Dendritic cell treated with granulocyte-macrophage colony-stimulating factor and Interleukin-4, amounts not matched to agents 40 ng/mL and 50 ng/mL, for 4 days (primary cell): ENCODE results near the gene CNTNAP2.

ENCODE experiments used
- H3K27ac Mint-ChIP-seq: one replicate; pipeline ENCODE4 v1.8.0; 2022; ENCODE audit warnings: mild to moderate bottlenecking, mixed read lengths
- H3K27me3 Mint-ChIP-seq: one replicate; pipeline ENCODE4 v1.8.0; 2022; ENCODE audit warnings: mild to moderate bottlenecking, mixed read lengths
- H3K36me3 Mint-ChIP-seq: one replicate; pipeline ENCODE4 v1.8.0; 2022; ENCODE audit warnings: low read depth, mixed read lengths
- H3K4me1 Mint-ChIP-seq: one replicate; pipeline ENCODE4 v1.8.0; 2022; ENCODE audit warnings: low read depth, mixed read lengths
- H3K4me3 Mint-ChIP-seq: one replicate; pipeline ENCODE4 v1.8.0; 2022; ENCODE audit warnings: mild to moderate bottlenecking, moderate library complexity, mixed read lengths
- H3K9me3 Mint-ChIP-seq: one replicate; pipeline ENCODE4 v1.8.0; 2022; ENCODE audit warnings: mixed read lengths
- intact Hi-C: fragments of 100-400 bp; cut with micrococcal nuclease; formaldehyde crosslinking; loops from one replicate; pipeline ENCODE4 v1.15.0; 2022

CNTNAP2 gene

DNA sequence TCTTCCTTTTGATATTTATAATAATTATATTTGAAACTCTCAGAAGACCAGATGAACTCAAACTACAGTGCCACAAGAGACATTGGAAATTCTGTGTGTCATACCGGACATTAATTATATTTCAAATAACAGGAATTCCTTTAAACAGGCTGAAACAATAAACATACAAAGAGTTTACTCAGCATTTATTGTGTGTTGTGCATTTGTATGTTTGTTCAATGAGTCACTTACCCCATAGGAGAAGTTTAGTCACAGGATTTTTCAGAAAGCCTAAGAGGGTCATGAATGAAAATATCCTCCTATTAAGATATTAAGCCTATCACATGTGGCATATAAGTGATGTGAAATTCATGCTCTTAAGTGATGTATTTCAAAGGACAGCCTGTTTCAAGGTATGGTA lies 566.8 kb downstream of the CNTNAP2 start:
- Mint-ChIP-seq H3K4me1 (no peaks in the 10 kb centered on the region), H3K36me3 (no peaks in the 10 kb centered on the region), H3K27ac (no peak overlapping the region), H3K9me3 (no peaks in the 10 kb centered on the region), H3K4me3 (no peak overlapping the region), H3K27me3 (no peaks in the 10 kb centered on the region)
- intact Hi-C loops, result no loop called here

DNA sequence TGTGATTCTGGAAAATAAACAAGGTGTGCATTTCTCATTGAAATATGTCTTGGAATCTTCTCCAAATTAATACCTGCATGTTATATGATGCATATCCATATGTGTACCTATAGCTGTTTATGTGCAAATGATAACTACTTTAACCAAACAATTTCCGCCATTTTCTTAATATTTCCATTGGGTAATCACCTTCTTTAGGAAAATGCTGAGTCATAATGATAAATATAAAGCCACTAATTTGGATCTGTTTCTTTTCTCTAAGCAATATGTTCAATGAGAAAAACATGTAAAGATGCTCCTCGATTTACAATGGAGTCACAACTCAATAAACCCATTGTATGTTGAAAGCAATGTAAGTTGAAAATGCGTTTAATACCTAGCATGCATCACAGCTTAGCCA lies 574.4 kb downstream of the CNTNAP2 start:
- H3K4me1 Mint-ChIP-seq, result no peaks in the 10 kb centered on the region
- no peak overlapping the region for H3K4me3 Mint-ChIP-seq
- no peaks in the 10 kb centered on the region for H3K27me3 Mint-ChIP-seq
- no peaks in the 10 kb centered on the region for H3K9me3 Mint-ChIP-seq
- no peaks in the 10 kb centered on the region for H3K36me3 Mint-ChIP-seq
- H3K27ac Mint-ChIP-seq, result no peak overlapping the region
- intact Hi-C loops, result no loop called here

DNA sequence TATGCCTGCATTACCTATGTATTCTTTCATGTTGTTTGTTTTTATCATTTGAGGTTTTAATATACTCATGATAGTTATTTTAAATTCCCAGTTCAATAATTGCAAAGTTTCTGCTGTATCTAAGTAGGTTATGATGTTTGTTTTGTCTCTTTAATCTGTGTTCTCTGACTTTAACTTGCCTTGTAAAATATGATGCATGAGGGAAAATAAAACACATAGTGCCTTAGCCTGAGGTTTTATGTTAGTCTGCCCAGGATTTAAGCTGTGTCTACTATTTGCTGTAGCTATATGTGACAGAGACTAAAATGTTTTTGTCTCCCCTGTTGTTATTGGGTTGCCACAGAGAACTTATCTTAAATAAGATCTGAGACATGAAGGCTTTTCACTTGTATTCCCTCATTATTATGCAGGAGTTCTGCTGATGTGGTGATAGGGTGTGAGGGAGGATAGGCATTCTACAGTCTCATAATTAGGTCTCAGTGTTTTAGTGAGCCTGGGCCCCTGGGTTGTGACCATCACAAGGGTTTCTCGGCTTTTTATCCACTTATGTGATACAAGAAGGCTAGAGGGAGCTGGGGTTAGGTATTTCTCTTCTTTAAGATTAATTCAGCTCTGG lies 582.5 kb downstream of the CNTNAP2 start:
- Mint-ChIP-seq H3K9me3 (peaks cover 6% of the 10 kb centered on the region), H3K27me3 (no peaks in the 10 kb centered on the region), H3K27ac (no peak overlapping the region), H3K4me1 (no peaks in the 10 kb centered on the region), H3K4me3 (no peak overlapping the region), H3K36me3 (no peaks in the 10 kb centered on the region)
- intact Hi-C loops, result no loop called here

DNA sequence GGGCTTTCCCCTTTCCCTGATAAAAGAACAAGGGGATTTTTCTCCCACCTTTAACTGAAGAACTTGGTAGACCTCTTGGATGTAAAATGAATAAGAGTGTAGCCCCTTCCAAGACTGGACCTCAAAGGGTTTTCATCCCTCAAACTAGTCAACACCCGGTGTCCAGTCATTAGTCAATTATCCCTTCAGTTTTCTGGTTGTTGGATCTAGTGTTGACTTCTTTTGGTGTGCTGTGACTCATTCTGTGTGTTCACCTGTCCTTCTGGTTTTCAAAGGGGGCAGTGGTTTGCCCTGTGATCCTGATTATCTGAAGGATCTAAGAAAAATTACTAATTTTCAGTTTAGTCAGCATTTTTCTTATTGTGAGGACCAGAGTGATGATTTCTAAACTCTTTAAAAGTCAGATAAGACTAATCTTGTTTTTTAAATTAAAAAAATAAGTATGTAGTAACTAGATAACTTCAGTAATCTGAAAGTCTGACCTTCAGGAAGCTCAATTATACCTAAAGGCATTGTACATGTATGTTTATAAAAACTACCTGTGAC lies 583.5 kb downstream of the CNTNAP2 start:
- no peaks in the 10 kb centered on the region for H3K27me3 Mint-ChIP-seq
- intact Hi-C loops, result no loop called here
- peaks cover 7% of the 10 kb centered on the region for H3K9me3 Mint-ChIP-seq
- no peak overlapping the region for H3K4me3 Mint-ChIP-seq
- no peak overlapping the region for H3K27ac Mint-ChIP-seq
- H3K4me1 Mint-ChIP-seq, result no peaks in the 10 kb centered on the region
- H3K36me3 Mint-ChIP-seq, result no peaks in the 10 kb centered on the region

DNA sequence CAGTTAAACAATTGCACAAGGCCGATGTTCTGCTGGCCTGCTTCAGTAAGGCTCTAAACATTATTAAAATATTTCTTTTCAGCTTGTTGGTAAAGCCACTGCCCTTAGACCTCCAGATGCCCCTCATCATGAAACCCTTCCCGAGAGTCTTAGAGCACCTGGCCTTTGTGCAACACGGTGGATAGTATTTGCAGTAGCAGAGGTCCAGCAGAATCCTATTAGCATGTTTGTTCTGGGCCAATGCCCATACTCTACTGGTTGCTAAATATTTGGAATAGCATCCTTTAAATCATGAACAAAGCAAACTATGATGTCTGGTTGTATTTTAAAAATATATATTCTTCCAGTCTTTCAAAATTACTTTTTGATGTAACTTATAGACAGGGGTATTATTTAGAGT lies 584.6 kb downstream of the CNTNAP2 start:
- Mint-ChIP-seq H3K27ac (no peak overlapping the region), H3K4me1 (no peaks in the 10 kb centered on the region), H3K27me3 (no peaks in the 10 kb centered on the region), H3K9me3 (peaks cover 11% of the 10 kb centered on the region), H3K36me3 (no peaks in the 10 kb centered on the region), H3K4me3 (no peak overlapping the region)
- intact Hi-C loops, result no loop called here

DNA sequence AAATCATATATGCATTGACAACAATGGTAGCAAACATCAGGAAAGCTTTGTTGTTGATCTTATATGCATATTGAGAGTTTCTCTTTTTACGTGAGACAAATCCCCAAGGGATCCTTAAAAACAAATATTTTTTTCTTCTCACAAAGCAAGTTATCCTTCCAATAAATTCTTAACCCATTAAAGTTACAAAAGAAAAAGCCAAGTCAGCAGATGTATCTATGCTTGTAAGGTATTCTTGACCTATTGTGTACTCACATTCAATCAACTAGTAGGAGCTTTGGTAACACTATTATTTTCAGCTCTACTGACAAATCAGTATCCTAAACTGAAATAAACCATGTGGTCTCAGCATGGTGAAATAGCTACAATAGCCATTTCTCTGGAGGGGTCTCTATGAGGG lies 586.3 kb downstream of the CNTNAP2 start:
- Mint-ChIP-seq H3K4me3 (no peak overlapping the region), H3K27me3 (no peaks in the 10 kb centered on the region), H3K36me3 (no peaks in the 10 kb centered on the region), H3K9me3 (peaks cover 11% of the 10 kb centered on the region), H3K27ac (no peak overlapping the region), H3K4me1 (no peaks in the 10 kb centered on the region)
- intact Hi-C loops, result no loop called here

DNA sequence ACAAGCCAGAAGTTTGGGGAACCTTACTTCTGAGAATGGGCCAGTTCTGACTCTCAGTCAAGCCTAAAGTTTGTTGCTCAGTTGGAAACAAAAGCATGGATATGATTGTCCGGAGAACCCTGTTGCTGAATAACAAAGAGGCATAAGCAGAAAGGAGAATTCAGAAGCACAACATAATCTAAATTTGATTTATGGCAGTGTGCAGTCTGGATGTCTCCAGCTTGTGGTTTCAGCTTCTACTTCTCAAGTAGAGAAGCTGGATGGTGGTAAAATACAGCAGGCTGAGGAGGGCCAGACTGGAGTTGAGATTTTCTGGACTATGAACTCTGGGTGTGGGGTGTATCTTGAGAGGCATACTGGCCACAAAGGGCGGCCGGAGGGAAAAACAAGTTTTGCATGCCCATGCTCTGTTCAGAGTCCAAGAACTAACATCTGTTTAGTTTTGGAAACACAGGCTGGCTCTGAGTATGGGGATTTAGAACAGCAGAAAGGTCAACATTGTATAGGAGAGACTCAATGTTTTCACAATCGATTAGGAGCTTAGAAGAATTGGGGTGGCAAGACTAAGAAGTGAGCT lies 592.9 kb downstream of the CNTNAP2 start:
- no peak overlapping the region for H3K4me3 Mint-ChIP-seq
- intact Hi-C loops, result no loop called here
- H3K27ac Mint-ChIP-seq, result no peak overlapping the region
- H3K27me3 Mint-ChIP-seq, result no peaks in the 10 kb centered on the region
- H3K9me3 Mint-ChIP-seq, result peaks cover 5% of the 10 kb centered on the region
- no peaks in the 10 kb centered on the region for H3K4me1 Mint-ChIP-seq
- no peaks in the 10 kb centered on the region for H3K36me3 Mint-ChIP-seq

DNA sequence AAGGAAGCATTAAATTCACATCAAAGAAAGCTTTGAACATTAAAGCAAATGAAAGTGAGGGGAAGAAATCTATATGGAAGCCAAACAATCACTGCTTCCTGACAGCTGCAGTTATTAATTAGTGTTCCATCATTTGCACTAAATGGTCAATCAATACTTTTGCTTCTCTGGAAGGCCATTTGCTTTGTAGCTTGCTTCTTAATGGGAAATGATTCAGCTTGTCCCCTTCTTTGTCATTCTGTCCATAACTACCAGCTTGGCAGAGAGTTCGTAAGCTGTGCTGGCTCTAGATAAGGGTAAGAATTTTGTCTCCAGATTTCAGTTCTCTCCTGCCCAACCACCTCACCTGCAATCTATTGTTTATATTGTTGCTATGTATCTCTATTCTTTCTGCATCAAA lies 596.6 kb downstream of the CNTNAP2 start:
- intact Hi-C loops, result no loop called here
- Mint-ChIP-seq H3K27me3 (no peaks in the 10 kb centered on the region), H3K27ac (no peak overlapping the region), H3K4me3 (no peak overlapping the region), H3K4me1 (no peaks in the 10 kb centered on the region), H3K36me3 (no peaks in the 10 kb centered on the region), H3K9me3 (no peaks in the 10 kb centered on the region)

DNA sequence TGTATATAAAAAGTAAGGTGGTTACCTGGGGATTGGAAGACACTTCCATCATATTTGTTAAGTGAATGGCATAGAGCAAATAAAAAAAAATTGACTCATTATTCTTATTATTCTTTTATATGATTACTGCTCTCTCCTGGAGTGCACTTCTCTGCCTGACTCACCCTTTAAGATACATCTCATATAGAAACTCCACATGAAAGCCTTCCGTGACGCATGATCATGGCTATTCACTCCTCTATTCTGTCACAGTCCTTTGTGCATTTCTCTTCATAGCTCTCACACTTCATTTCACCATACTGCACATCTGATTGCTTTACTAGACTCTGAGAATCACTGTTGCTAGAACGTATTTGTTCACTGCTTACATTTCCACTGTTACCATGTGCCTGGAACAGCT lies 597.3 kb downstream of the CNTNAP2 start:
- Mint-ChIP-seq H3K4me3 (no peak overlapping the region), H3K36me3 (no peaks in the 10 kb centered on the region), H3K27me3 (no peaks in the 10 kb centered on the region), H3K27ac (no peak overlapping the region), H3K9me3 (no peaks in the 10 kb centered on the region), H3K4me1 (no peaks in the 10 kb centered on the region)
- intact Hi-C loops, result no loop called here

DNA sequence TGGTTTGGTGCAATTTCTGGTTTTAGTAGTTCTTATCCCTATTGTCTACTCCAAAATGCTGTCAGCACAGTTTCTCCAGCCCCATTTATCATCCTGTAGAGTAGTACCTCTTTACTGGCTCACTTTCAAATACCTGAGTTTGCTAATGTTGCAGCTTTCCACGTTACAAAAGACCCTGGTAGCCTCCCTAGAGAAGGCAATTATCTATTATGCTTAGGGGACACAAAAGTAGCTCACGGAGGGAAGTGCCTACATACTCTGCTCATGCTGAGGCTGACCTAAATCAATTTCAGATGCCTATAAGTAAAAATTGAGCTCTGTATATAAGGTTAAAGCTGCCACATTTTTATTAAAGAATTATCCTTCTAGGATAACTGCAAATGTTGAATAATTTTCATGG lies 603.6 kb downstream of the CNTNAP2 start:
- no peak overlapping the region for H3K27ac Mint-ChIP-seq
- intact Hi-C loops, result no loop called here

DNA sequence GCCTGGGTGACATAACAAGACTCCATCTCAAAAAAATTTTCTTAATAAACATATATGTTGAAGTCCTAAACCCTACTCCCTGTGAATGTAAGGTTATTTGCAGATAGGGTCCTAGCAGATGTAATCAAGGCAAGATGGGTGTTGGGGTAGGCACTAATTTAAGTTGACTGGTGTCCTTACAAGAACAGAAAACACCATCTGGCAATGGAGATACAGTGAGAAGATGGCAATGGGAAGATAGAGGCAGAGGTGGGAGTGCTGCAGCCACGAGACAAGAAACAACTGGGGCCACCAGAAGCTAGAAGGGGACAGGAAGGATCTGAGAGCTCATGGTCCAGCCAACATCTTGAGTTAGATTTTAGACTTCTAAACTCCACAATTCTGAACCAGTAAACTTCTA lies 606.4 kb downstream of the CNTNAP2 start:
- H3K27ac Mint-ChIP-seq, result no peak overlapping the region
- no peaks in the 10 kb centered on the region for H3K4me1 Mint-ChIP-seq
- no peak overlapping the region for H3K4me3 Mint-ChIP-seq
- no peaks in the 10 kb centered on the region for H3K9me3 Mint-ChIP-seq
- H3K36me3 Mint-ChIP-seq, result no peaks in the 10 kb centered on the region
- intact Hi-C loops, result no loop called here
- H3K27me3 Mint-ChIP-seq, result no peaks in the 10 kb centered on the region

More for the DNA sequence above, 603.6 kb downstream of the CNTNAP2 start:
- Mint-ChIP-seq H3K36me3 (no peaks in the 10 kb centered on the region), H3K27me3 (no peaks in the 10 kb centered on the region), H3K4me1 (no peaks in the 10 kb centered on the region), H3K9me3 (no peaks in the 10 kb centered on the region), H3K4me3 (no peak overlapping the region)

DNA sequence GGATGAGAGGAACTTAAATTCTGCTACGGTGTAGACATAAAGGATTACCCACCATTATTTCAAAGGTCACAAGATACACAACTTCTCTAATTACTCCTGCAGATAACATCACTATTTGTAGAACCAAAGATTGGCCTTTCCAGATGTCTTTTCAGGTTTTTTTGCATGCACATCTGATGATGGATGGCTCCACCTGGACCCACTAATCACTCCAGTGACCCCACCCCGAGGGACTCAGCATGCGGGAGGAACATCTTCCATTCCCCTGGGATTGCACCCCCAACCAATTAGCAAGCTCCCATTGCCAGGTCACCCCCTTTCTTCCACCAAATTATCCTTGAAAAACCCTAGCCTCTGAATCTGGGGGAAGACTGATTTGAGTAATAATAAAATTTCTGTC lies 608.9 kb downstream of the CNTNAP2 start:
- Mint-ChIP-seq H3K4me3 (no peak overlapping the region), H3K27me3 (no peaks in the 10 kb centered on the region), H3K4me1 (no peaks in the 10 kb centered on the region), H3K9me3 (no peaks in the 10 kb centered on the region), H3K36me3 (no peaks in the 10 kb centered on the region), H3K27ac (no peak overlapping the region)
- intact Hi-C loops, result no loop called here

DNA sequence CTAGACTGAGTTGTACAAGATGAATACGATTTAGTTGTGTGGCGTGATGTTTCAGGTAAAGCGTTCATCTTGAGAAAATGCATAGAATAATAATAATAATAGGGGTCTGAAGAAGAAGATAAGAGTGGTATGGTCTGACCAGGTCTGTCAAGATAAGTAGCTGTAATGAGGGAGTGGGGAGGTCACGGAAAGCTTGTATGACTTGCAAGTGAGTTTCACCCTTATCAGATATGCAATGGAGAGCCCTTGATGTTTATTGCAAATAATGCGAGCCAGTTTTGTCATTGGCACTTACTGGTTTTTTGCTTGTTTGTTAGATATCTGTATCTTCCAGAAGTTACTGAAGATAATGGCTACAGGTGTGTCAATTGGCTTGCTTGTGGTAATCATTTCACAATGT lies 611.5 kb downstream of the CNTNAP2 start:
- intact Hi-C loops, result no loop called here
- Mint-ChIP-seq H3K36me3 (no peaks in the 10 kb centered on the region), H3K27me3 (no peaks in the 10 kb centered on the region), H3K9me3 (no peaks in the 10 kb centered on the region), H3K4me3 (no peak overlapping the region), H3K4me1 (no peaks in the 10 kb centered on the region), H3K27ac (no peak overlapping the region)

DNA sequence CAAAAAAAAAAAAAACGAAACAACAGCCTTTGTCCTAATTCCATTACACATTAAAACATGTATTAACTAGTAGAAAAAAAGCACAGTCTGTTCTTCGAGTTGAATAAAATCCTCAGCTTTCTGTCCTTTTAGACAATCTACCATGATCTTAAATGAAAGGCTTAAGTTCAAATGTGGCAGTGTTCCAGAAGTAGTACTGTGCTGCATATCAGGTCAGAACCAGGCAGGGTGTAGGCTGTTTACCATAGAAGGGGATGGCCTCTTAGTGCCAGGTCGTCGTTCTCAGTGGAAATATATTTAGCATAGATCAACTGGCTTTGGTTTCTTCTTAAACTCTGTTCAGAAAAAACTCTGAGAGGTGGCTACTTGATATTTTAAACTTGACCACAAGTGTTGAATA lies 612.0 kb downstream of the CNTNAP2 start:
- H3K9me3 Mint-ChIP-seq, result no peaks in the 10 kb centered on the region
- no peaks in the 10 kb centered on the region for H3K27me3 Mint-ChIP-seq
- no peaks in the 10 kb centered on the region for H3K4me1 Mint-ChIP-seq
- intact Hi-C loops, result loop anchor here (1.0 kb wide), 1 partner anchor 13 kb away; no protein-coding TSS in a partner anchor
- no peak overlapping the region for H3K27ac Mint-ChIP-seq
- H3K36me3 Mint-ChIP-seq, result no peaks in the 10 kb centered on the region
- no peak overlapping the region for H3K4me3 Mint-ChIP-seq

DNA sequence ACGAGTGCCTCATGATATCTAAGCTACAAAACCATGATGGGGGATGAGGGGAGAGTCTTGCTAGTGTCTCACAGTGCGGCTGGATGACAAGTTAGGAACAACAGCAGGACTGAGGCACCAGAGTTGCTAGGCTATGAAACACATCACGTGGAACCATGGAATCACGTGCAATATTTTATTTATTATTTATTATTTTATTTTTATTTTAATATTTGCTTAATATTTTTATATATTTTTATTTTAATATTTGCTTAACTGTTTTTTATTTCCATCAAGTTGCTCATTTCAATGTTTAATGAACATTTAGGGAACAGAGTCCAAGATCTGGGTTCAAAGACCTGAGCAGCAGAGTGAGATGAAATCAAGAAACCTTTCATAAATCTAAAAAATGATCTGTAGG lies 614.6 kb downstream of the CNTNAP2 start:
- intact Hi-C loops, result no loop called here
- Mint-ChIP-seq H3K27ac (no peak overlapping the region), H3K4me1 (no peaks in the 10 kb centered on the region), H3K9me3 (no peaks in the 10 kb centered on the region), H3K27me3 (no peaks in the 10 kb centered on the region), H3K4me3 (no peak overlapping the region), H3K36me3 (no peaks in the 10 kb centered on the region)
